Measurements from ENCODE around the gene SDHA. TPM values are rescaled to one million over a fixed set of nuclear protein-coding genes. Genes with fewer than 3 reads are reported as not detected.
"Not testable (repeated sequence)": the region's sequence is repeated elsewhere in the genome, so short reads cannot be mapped to it uniquely, and the experiment has no call there.

SDHA gene
- polyA plus RNA-seq, 2 of the 4 experiments (the other 2 are of a cell fraction): 115 to 134 TPM

- ATAC-seq; CTCF ChIA-PET; DNase-seq (ENCODE audit: low read depth in 1 of 2, low spot score in 1 of 2); H3K4me3 ChIP-seq; H3K9me3 ChIP-seq; H3K4me1 ChIP-seq; H3K27ac ChIP-seq; POLR2A ChIA-PET; FAIRE-seq; H3K4me2 ChIP-seq: not testable (repeated sequence)
- 98% methylated on average over 7 of the region's 8 CpGs for WGBS (ENCODE audit: missing lambda C conversion rate)
Measured at GRCh38 chr5:303741-304140, 85.6 kb downstream of the SDHA start.

- TF ChIP-seq HMGXB4 (CRISPR knock-in tag; IDR thresholded peaks at IDR 0.05; ENCODE audit: borderline replicate concordance): no peak
- no peak for TF ChIP-seq ATOH8 (CRISPR knock-in tag; IDR thresholded peaks at IDR 0.05; ENCODE audit: low read depth)
- TF ChIP-seq HES2 (IDR thresholded peaks at IDR 0.05): no peak
- TF ChIP-seq RARB (CRISPR knock-in tag; IDR thresholded peaks at IDR 0.05): no peak
- TF ChIP-seq TFCP2L1 (CRISPR knock-in tag; IDR thresholded peaks at IDR 0.05): no peak
- TF ChIP-seq TP53 (CRISPR knock-in tag; IDR thresholded peaks at IDR 0.05): no peak
- TF ChIP-seq PHF8 (IDR thresholded peaks at IDR 0.05; ENCODE audit: borderline replicate concordance, low read depth): no peak
- FAIRE-seq (no peak), ATAC-seq (no peak), DNase-seq (ENCODE audit: low read depth in 1 of 2, low spot score in 1 of 2) (no peak)
- no peaks in the 10 kb centered on the region for H3K9me3 ChIP-seq
- H3K4me1 ChIP-seq: no peaks in the 10 kb centered on the region
- no peak overlapping the region for H3K4me2 ChIP-seq
- WGBS (ENCODE audit: missing lambda C conversion rate): 79% methylated on average over 9 of the region's 9 CpGs
- ChIA-PET CTCF (interaction anchor here (4.2 kb wide), 1 partner anchor 12 kb away, joined by 21 read pairs; no protein-coding TSS in a partner anchor), POLR2A (no interaction called here)
- H3K4me3 ChIP-seq: no peak overlapping the region
- no peak overlapping the region for H3K27ac ChIP-seq
Measured at GRCh38 chr5:305050-305449, 86.9 kb downstream of the SDHA start.

- H3K9me3 ChIP-seq: no peaks in the 10 kb centered on the region
- no peaks in the 10 kb centered on the region for H3K4me1 ChIP-seq
- no peak overlapping the region for H3K27ac ChIP-seq
- POLR2A ChIA-PET: no interaction called here
- no peak for DNase-seq (ENCODE audit: low read depth in 1 of 2, low spot score in 1 of 2)
- no peak overlapping the region for H3K4me2 ChIP-seq
- no peak for ATAC-seq
- CTCF ChIA-PET: interaction anchor here (0.6 to 4.2 kb wide), 2 partner anchors 11 to 129 kb away, joined by 3 to 21 read pairs; no protein-coding TSS in a partner anchor
- FAIRE-seq: no peak
- 92% methylated on average over 14 of the region's 14 CpGs for WGBS (ENCODE audit: missing lambda C conversion rate)
- H3K4me3 ChIP-seq: no peak overlapping the region
- TF ChIP-seq E2F6 (IDR thresholded peaks at IDR 0.05; ENCODE audit: borderline replicate concordance, low read depth) (no peak), FOSB (CRISPR knock-in tag; IDR thresholded peaks at IDR 0.05) (no peak), ZNF302 (CRISPR knock-in tag; IDR thresholded peaks at IDR 0.05) (no peak), HOXB13 (CRISPR knock-in tag; IDR thresholded peaks at IDR 0.05; ENCODE audit: low read depth) (no peak), CHD4 (IDR thresholded peaks at IDR 0.05; ENCODE audit: borderline replicate concordance) (no peak), EHMT2 (IDR thresholded peaks at IDR 0.05; ENCODE audit: low read depth) (no peak), MAFK (IDR thresholded peaks at IDR 0.05; ENCODE audit: partially characterized antibody) (no peak), MAX (IDR thresholded peaks at IDR 0.05) (no peak), JUN (IDR thresholded peaks at IDR 0.05) (no peak), FOSL2 (IDR thresholded peaks at IDR 0.05) (no peak), FOSL2 (CRISPR knock-in tag; IDR thresholded peaks at IDR 0.05) (no peak), USF2 (IDR thresholded peaks at IDR 0.05) (no peak), RAD21 (conservative IDR thresholded peaks at IDR 0.05 in 1 of 2, IDR thresholded peaks at IDR 0.05 in 1 of 2) (no peak), CTCF (IDR thresholded peaks at IDR 0.05) (no peak), SREBF2 (IDR thresholded peaks at IDR 0.05) (no peak), HES2 (IDR thresholded peaks at IDR 0.05) (no peak)
Measured at GRCh38 chr5:305459-305858, 87.3 kb downstream of the SDHA start.
